ENCODE data around the gene WNT9B.

Gene WNT9B

GRCh38 chr17:46817151-46817900, 34.1 kb upstream of the WNT9B start:
- no peak overlapping the region for H3K4me3 ChIP-seq (ENCODE audit: low read depth, low read length)
- no peak for DNase-seq
- H3K27me3 ChIP-seq (replicated peaks) = peaks cover 72% of the 10 kb centered on the region
- in situ Hi-C loops (cut with HindIII; ENCODE audit: low pct_ligation_motif_present, low sequenced_read_pairs) = no loop called here
- no peak overlapping the region for H3K27ac ChIP-seq
- H3K36me3 ChIP-seq (replicated peaks) = no peaks in the 10 kb centered on the region
- no peak for TF ChIP-seq CTCF (IDR thresholded peaks at IDR 0.05; ENCODE audit: low read depth, low read length, missing control alignments)

GRCh38 chr17:46817901-46818209, 33.5 kb upstream of the WNT9B start:
- DNase-seq = no peak
- in situ Hi-C loops (cut with HindIII; ENCODE audit: low pct_ligation_motif_present, low sequenced_read_pairs) = no loop called here
- H3K36me3 ChIP-seq (replicated peaks) = no peaks in the 10 kb centered on the region
- H3K4me3 ChIP-seq (ENCODE audit: low read depth, low read length) = no peak overlapping the region
- TF ChIP-seq CTCF (IDR thresholded peaks at IDR 0.05; ENCODE audit: low read depth, low read length, missing control alignments) = no peak
- H3K27me3 ChIP-seq (replicated peaks) = peaks cover 75% of the 10 kb centered on the region
- no peak overlapping the region for H3K27ac ChIP-seq

GRCh38 chr17:46818316-46818928, 33.0 kb upstream of the WNT9B start, which contains the start of gene WNT3:
Gene WNT3 (minus strand): TSS chr17:46818692. CDS start chr17:46818597, 95 bp downstream.
- H3K27ac ChIP-seq = no peak within 1 kb of the TSS
- peaks cover 75% of the 10 kb centered on the region for H3K27me3 ChIP-seq (replicated peaks)
- in situ Hi-C loops (cut with HindIII; ENCODE audit: low pct_ligation_motif_present, low sequenced_read_pairs) = no loop called here
- no peaks in the 10 kb centered on the region for H3K36me3 ChIP-seq (replicated peaks)
- TF ChIP-seq CTCF (IDR thresholded peaks at IDR 0.05; ENCODE audit: low read depth, low read length, missing control alignments) = no peak
- DNase-seq = no peak
- peak within 1 kb of the TSS; percentile 12 for H3K4me3 ChIP-seq (ENCODE audit: low read depth, low read length)

- no peak for TF ChIP-seq CTCF (IDR thresholded peaks at IDR 0.05; ENCODE audit: low read depth, low read length, missing control alignments)
- H3K27ac ChIP-seq = no peak overlapping the region
Observed at GRCh38 chr17:46818929-46819859, 32.2 kb upstream of the WNT9B start.

GRCh38 chr17:46819906-46820351, 31.5 kb upstream of the WNT9B start:
- H3K4me3 ChIP-seq (ENCODE audit: low read depth, low read length) = no peak overlapping the region
- in situ Hi-C loops (cut with HindIII; ENCODE audit: low pct_ligation_motif_present, low sequenced_read_pairs) = no loop called here
- no peak for TF ChIP-seq CTCF (IDR thresholded peaks at IDR 0.05; ENCODE audit: low read depth, low read length, missing control alignments)
- no peaks in the 10 kb centered on the region for H3K36me3 ChIP-seq (replicated peaks)
- peaks cover 67% of the 10 kb centered on the region for H3K27me3 ChIP-seq (replicated peaks)
- H3K27ac ChIP-seq = no peak overlapping the region
- no peak for DNase-seq

More at GRCh38 chr17:46818929-46819859, 32.2 kb upstream of the WNT9B start:
- H3K27me3 ChIP-seq (replicated peaks) = peaks cover 72% of the 10 kb centered on the region
- no peaks in the 10 kb centered on the region for H3K36me3 ChIP-seq (replicated peaks)
- in situ Hi-C loops (cut with HindIII; ENCODE audit: low pct_ligation_motif_present, low sequenced_read_pairs) = no loop called here
- DNase-seq = no peak
- peak overlapping the region; percentile 5 for H3K4me3 ChIP-seq (ENCODE audit: low read depth, low read length)
